ENCODE results near the gene KRT6B. TPM values are rescaled to one million over a fixed set of nuclear protein-coding genes. Genes with fewer than 3 reads are reported as not detected.

The KRT6B gene
- total and polyA plus RNA-seq, 2 donors (not counting 3 experiments of a cell fraction or from before 2014, with no cell fraction given): 0.03 TPM; not detected in 1

DNA sequence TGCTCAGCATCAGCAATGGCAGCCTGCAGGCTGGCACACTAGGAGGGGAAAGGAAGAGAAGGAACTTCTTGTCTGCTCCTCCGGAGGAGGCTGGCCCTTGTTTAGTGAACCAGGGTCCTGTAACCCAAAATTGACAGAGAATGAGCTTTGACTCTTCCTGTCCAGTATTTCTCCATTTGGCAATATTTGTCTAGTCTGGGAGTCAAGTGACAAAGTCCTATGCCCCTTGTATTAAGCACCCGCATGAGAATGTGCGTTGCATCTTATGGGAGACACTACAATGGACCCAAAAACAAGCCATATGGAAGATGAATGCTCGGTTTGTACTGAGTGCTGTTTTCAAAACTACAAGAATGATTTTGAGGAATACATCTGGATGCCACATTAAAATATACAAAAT lies 17.9 kb upstream of the KRT6B start:
- dilution Hi-C loops (cut with MboI; ENCODE audit: extremely low pct_ligation_motif_present, low sequenced_read_pairs): no loop called here
- CTCF ChIA-PET: no interaction called here

More for the DNA sequence above, 17.9 kb upstream of the KRT6B start:
- no peak for TF ChIP-seq FOS (IDR thresholded peaks at IDR 0.05; ENCODE audit: borderline replicate concordance, insufficient read depth, low read length)
- TF ChIP-seq POLR2AphosphoS5 (IDR thresholded peaks at IDR 0.05; ENCODE audit: insufficient read depth, low read depth, low read length): no peak
- TF ChIP-seq MYC (IDR thresholded peaks at IDR 0.05; ENCODE audit: low read depth, low read length): no peak
- no peak for TF ChIP-seq JUN (IDR thresholded peaks at IDR 0.05; ENCODE audit: borderline replicate concordance, insufficient read depth, insufficient read length, low read depth)
- TF ChIP-seq, protein P1, sequence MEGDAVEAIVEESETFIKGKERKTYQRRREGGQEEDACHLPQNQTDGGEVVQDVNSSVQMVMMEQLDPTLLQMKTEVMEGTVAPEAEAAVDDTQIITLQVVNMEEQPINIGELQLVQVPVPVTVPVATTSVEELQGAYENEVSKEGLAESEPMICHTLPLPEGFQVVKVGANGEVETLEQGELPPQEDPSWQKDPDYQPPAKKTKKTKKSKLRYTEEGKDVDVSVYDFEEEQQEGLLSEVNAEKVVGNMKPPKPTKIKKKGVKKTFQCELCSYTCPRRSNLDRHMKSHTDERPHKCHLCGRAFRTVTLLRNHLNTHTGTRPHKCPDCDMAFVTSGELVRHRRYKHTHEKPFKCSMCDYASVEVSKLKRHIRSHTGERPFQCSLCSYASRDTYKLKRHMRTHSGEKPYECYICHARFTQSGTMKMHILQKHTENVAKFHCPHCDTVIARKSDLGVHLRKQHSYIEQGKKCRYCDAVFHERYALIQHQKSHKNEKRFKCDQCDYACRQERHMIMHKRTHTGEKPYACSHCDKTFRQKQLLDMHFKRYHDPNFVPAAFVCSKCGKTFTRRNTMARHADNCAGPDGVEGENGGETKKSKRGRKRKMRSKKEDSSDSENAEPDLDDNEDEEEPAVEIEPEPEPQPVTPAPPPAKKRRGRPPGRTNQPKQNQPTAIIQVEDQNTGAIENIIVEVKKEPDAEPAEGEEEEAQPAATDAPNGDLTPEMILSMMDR (IDR thresholded peaks at IDR 0.05; ENCODE audit: extremely low read depth in 1 of 2, insufficient read depth in 1 of 2, low read depth in 1 of 2, low read length in 2 of 2): no peak
- no peak for TF ChIP-seq POLR2A (IDR thresholded peaks at IDR 0.05; ENCODE audit: low read depth, low read length)
- no peak for TF ChIP-seq GATA2 (IDR thresholded peaks at IDR 0.05; ENCODE audit: insufficient read depth, insufficient read length, low read depth, low read length)
- no peak for TF ChIP-seq MAX (IDR thresholded peaks at IDR 0.05; ENCODE audit: insufficient read depth, insufficient read length)
- no peak for TF ChIP-seq EZH2 (IDR thresholded peaks at IDR 0.05; ENCODE audit: borderline replicate concordance, low read depth, low read length, severe bottlenecking)
- no peaks in the 10 kb centered on the region for H3K9me3 ChIP-seq (replicated peaks; ENCODE audit: control insufficient read depth, insufficient read depth, low read length)
- FAIRE-seq: no peak
- no peaks in the 10 kb centered on the region for H3K9me1 ChIP-seq (replicated peaks; ENCODE audit: control insufficient read depth, extremely low read depth, insufficient read depth, low read length)
- H3K27ac ChIP-seq (ENCODE audit: insufficient read depth, low read depth, low read length): no peak overlapping the region
- no TSS peak for BruUV-seq (replicated peaks)
- no peak for DNase-seq (ENCODE audit: low read depth, low spot score)
- no peaks in the 10 kb centered on the region for H3K36me3 ChIP-seq (ENCODE audit: control insufficient read depth in 2 of 2, extremely low read depth in 1 of 2, insufficient read depth in 2 of 2, low read length in 2 of 2)
- intact Hi-C loops (cut with micrococcal nuclease): no loop called here
- H3K4me3 ChIP-seq (replicated peaks in 1 of 3; ENCODE audit: insufficient read depth in 1 of 3, low read depth in 1 of 3, low read length in 3 of 3): no peak overlapping the region
- H3K4me2 ChIP-seq (ENCODE audit: insufficient read depth, low read length): no peak overlapping the region
- H3K9ac ChIP-seq (replicated peaks; ENCODE audit: extremely low read depth, insufficient read depth, low read length): no peak overlapping the region
- H2AFZ ChIP-seq (ENCODE audit: low read depth, low read length): no peak overlapping the region
- H3K79me2 ChIP-seq (ENCODE audit: control insufficient read depth, insufficient read depth, low read length): no peaks in the 10 kb centered on the region
- peaks cover 0 to 2% of the 10 kb centered on the region in 2 experiments for H3K27me3 ChIP-seq (ENCODE audit: control insufficient read depth in 2 of 2, insufficient read depth in 2 of 2, low read length in 2 of 2)
- no peaks in the 10 kb centered on the region for H4K20me1 ChIP-seq (replicated peaks; ENCODE audit: control insufficient read depth, extremely low read depth, insufficient read depth, low read length)
- POLR2A ChIA-PET: no interaction called here
- H3K4me1 ChIP-seq (ENCODE audit: control insufficient read depth, extremely low read depth, insufficient read depth, low read length): no peaks in the 10 kb centered on the region
